ENCODE measurements around the gene ECI1. TPM values are rescaled to one million over a fixed set of nuclear protein-coding genes. Genes with fewer than 3 reads are reported as not detected.

The ECI1 gene
- total RNA-seq, 1 experiment from 2014 or later, result 140 TPM

- BruUV-seq (replicated peaks), result no TSS peak
- H3K4me3 ChIP-seq (replicated peaks in 1 of 2; ENCODE audit: low read depth in 1 of 2, low read length in 2 of 2), result no peak overlapping the region
- no peak for DNase-seq (ENCODE audit: low read depth, low spot score)
- no peak for TF ChIP-seq POLR2A (IDR thresholded peaks at IDR 0.05; ENCODE audit: borderline replicate concordance, extremely low read depth, insufficient read depth, insufficient read length)
- TF ChIP-seq SIN3A (IDR thresholded peaks at IDR 0.05; ENCODE audit: low read depth), result no peak
- TF ChIP-seq ZBTB33 (IDR thresholded peaks at IDR 0.05; ENCODE audit: extremely low read depth, insufficient replicate concordance, low read length), result no peak
- TF ChIP-seq TCF7L2 (IDR thresholded peaks at IDR 0.05; ENCODE audit: borderline replicate concordance, extremely low read depth, insufficient read depth, insufficient read length), result no peak
- no peak for TF ChIP-seq SRF (IDR thresholded peaks at IDR 0.05; ENCODE audit: low read depth)
- TF ChIP-seq REST (IDR thresholded peaks at IDR 0.05; ENCODE audit: low read depth), result no peak
- TF ChIP-seq ZFX (IDR thresholded peaks at IDR 0.05), result no peak
- no peak for TF ChIP-seq CBX3 (IDR thresholded peaks at IDR 0.05; ENCODE audit: low read depth)
- no peak for TF ChIP-seq YY1 (IDR thresholded peaks at IDR 0.05; ENCODE audit: extremely low read depth, insufficient replicate concordance, low read depth, low read length)
- no peak for TF ChIP-seq ELF1 (IDR thresholded peaks at IDR 0.05; ENCODE audit: borderline replicate concordance, low read depth)
- TF ChIP-seq ATF3 (IDR thresholded peaks at IDR 0.05), result no peak
- no peak for TF ChIP-seq ZNF274 (IDR thresholded peaks at IDR 0.05; ENCODE audit: low read depth, low read length)
- TF ChIP-seq EZH2phosphoT487 (IDR thresholded peaks at IDR 0.05; ENCODE audit: borderline replicate concordance), result no peak
- no peak for TF ChIP-seq SP1 (IDR thresholded peaks at IDR 0.05; ENCODE audit: low read depth)
- no peak for TF ChIP-seq RAD21 (IDR thresholded peaks at IDR 0.05; ENCODE audit: low read depth)
- peaks cover 37% of the 10 kb centered on the region for H3K79me2 ChIP-seq (ENCODE audit: insufficient read depth, low read length)
- ATAC-seq, result no peak
- H2AFZ ChIP-seq (ENCODE audit: low read depth, low read length, poor library complexity, severe bottlenecking), result no peak overlapping the region
- no peaks in the 10 kb centered on the region for H3K9me3 ChIP-seq (ENCODE audit: control insufficient read depth in 1 of 2, insufficient read depth in 1 of 2, low read depth in 1 of 2, low read length in 2 of 2)
- peaks cover 4 to 28% of the 10 kb centered on the region in 2 experiments; a peak in 3 of 4 replicates for H3K36me3 ChIP-seq (ENCODE audit: control insufficient read depth in 1 of 2, insufficient read depth in 2 of 2, low read length in 2 of 2)
- H3K27me3 ChIP-seq (ENCODE audit: insufficient read depth, low read length), result no peaks in the 10 kb centered on the region
- RAD21 ChIA-PET (ENCODE audit: low non-redundant PET in 1 of 2, low total read pairs in 2 of 2, uncharacterized antibody in 2 of 2, unreplicated experiment in 2 of 2), result no interaction called here
- peaks cover 8% of the 10 kb centered on the region; the same call in 1 of the 2 replicates for H4K20me1 ChIP-seq (ENCODE audit: insufficient read depth)
- H3K4me1 ChIP-seq (ENCODE audit: control insufficient read depth in 1 of 2, insufficient read depth in 2 of 2, low read length in 2 of 2), result peaks cover 14 to 36% of the 10 kb centered on the region in 2 experiments
- no peak overlapping the region for H3K9ac ChIP-seq (ENCODE audit: low read length)
- intact Hi-C loops (cut with micrococcal nuclease), result no loop called here
- CTCF ChIA-PET, result no interaction called here
- POLR2A ChIA-PET, result no interaction called here
- H3K9me2 ChIP-seq (ENCODE audit: insufficient read depth), result no peaks in the 10 kb centered on the region
- no peak overlapping the region for H3K27ac ChIP-seq (ENCODE audit: low read depth, low read length)
- H3K4me2 ChIP-seq (ENCODE audit: low read length), result no peak overlapping the region
These were observed 43.5 kb downstream of the ECI1 start for GRCh38 chr16:2207872-2208271.

All from HCT116 (cell line).